HG02642 (cell line): Measurements from ENCODE around the gene APBA3.

Source experiments
- ATAC-seq: cut with Tn5 transposase; IDR thresholded peaks from one replicate; pipeline ENCODE4 v1.9.1; 2021; ENCODE audit warnings: mild to moderate bottlenecking; ENCODE audit not compliant: unreplicated experiment, poor library complexity

APBA3 gene, protein sequence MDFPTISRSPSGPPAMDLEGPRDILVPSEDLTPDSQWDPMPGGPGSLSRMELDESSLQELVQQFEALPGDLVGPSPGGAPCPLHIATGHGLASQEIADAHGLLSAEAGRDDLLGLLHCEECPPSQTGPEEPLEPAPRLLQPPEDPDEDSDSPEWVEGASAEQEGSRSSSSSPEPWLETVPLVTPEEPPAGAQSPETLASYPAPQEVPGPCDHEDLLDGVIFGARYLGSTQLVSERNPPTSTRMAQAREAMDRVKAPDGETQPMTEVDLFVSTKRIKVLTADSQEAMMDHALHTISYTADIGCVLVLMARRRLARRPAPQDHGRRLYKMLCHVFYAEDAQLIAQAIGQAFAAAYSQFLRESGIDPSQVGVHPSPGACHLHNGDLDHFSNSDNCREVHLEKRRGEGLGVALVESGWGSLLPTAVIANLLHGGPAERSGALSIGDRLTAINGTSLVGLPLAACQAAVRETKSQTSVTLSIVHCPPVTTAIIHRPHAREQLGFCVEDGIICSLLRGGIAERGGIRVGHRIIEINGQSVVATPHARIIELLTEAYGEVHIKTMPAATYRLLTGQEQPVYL

GRCh38 chr19:3761382-3762129 is at the start of gene APBA3:
APBA3 (minus strand) TSS chr19:3761692; CDS start chr19:3760264, 1,428 bp downstream.
- peak; percentile 60 for ATAC-seq

GRCh38 chr19:3810708-3811355 is 49.3 kb upstream of the APBA3 start:
- no peak for ATAC-seq

DNA sequence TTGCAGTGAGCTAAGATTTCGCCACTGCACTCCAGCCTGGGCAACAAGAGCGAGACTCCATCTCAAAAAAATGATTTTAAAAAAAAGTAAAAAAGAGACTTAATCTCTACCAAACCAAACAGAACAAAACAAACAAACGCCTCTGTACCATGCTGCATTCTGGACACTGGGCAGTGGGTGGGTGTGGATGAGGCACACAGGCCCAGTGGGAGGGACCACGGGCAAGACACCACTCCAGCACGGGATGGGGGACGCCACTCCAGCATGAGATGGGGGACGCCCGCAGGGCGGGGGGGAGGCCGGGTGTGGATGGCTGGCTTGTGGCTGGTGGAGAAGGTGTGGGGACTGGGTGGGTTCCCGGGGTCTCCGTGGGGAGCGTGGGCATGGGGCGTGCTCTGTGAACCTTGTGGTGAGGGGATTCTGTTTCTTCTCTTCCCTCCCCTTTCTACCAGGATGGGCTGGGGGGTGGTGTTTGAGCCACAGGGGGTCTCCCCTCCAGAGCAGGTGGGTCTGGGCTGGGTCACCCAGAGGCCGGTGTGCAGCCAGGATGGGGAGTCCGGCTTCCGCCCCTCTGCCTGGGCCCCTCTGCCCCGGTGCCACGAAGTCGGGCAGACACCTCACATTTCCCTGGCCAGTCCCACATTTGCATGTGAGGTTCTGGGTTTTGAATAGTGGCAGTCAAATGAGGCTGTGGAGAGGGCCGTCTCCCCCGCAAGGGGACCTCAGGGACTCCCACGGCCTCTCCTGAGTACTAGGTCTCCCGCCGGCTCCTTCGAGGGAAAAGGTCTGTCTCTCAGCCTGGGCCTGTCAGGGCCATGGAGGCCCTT is 48.6 kb upstream of the APBA3 start:
- no peak for ATAC-seq

- no peak for ATAC-seq
These were observed 47.1 kb upstream of the APBA3 start for GRCh38 chr19:3808420-3809143.

GRCh38 chr19:3807574-3808354 is 46.3 kb upstream of the APBA3 start:
- no peak for ATAC-seq

GRCh38 chr19:3807131-3807480 is 45.6 kb upstream of the APBA3 start:
- ATAC-seq = no peak

GRCh38 chr19:3805859-3806258 is 44.4 kb upstream of the APBA3 start:
- no peak for ATAC-seq

DNA sequence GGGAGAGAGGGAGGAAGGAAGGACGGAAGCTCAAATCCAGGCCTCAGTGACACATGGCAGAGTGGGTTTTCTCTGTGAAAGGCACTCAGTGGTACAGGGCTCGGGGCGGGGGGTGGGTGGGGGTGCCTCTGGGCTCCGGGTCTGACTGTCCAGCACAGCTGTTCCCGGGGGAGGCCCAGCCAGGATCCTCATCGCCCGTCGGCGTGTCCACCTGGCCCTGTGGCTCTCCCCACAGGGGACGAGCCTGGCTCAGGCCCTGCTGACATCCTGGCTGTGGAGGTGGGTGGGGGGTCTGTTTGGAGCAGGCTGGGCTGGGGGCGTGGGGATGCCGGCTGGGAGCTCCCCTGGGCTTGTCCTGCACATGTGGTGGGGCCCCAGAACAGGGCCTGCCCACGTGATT is 42.9 kb upstream of the APBA3 start:
- ATAC-seq = no peak

DNA sequence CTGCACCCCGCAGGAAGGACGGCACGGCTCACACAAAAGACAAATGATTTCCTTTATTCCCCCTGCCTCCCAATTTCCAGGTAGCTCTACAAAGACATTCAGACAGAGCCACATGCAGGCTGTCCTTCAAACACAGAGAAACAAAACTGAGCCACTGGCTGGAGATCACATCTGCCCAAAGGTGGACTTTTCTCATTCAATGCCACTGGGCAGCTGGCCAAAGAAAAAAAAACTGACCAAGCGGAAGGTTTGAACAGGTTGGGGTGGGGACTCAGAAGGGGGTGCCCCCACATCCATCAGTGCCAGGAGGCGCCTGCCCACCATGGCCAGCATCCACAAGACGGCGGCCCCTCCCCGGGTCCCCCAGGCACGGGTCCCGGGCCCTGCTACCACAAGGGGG is 42.5 kb upstream of the APBA3 start:
- no peak for ATAC-seq

GRCh38 chr19:3803114-3803888 is 41.8 kb upstream of the APBA3 start:
- ATAC-seq = no peak

- no peak for ATAC-seq
These were observed 40.1 kb upstream of the APBA3 start for GRCh38 chr19:3801412-3802096.

DNA sequence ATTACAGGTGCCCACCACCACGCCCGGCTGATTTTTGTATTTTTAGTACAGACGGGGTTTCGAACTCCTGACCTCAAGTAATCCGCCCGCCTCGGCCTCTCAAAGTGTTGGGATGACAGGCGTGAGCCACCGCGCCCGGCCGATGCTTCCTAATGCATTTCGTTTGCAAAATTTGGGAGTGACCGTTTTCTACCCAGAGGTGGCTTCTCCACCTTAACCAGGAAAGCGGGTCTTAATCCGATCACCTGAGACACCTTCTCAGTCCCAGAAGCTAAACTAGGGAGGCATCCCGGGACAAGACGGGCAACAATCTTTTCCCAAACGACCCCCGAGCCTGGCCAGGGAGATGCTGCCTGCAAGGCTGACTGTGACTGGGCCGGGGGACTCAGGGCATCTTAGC is 39.5 kb upstream of the APBA3 start:
- ATAC-seq = no peak

DNA sequence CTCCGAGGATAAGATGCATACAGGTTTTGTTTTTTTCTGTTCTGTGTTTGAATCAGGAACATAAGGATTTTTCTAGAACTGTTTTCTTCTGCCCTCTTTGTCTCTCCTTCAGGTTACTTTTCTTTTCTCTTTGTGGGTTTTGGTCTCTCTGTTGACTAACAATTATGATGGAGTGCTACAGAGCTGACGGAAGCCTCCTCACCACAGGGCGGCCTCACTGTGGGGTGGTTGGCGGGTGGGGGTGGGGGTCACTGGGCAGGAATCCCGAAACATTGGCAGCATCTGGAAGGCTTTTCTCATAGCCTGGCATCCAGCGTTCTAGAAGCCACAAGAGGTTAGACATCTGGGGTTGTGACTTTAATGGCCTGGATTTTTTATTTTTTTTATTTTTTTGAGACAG is 36.6 kb upstream of the APBA3 start:
- ATAC-seq = no peak

- ATAC-seq = no peak
These were observed 34.9 kb upstream of the APBA3 start for GRCh38 chr19:3796358-3796757.

GRCh38 chr19:3793799-3794198 is 32.3 kb upstream of the APBA3 start:
- ATAC-seq = no peak

GRCh38 chr19:3792114-3792513 is 30.6 kb upstream of the APBA3 start:
- no peak for ATAC-seq

- ATAC-seq = no peak
These were observed 29.4 kb upstream of the APBA3 start for GRCh38 chr19:3790941-3791340.
